Measurements from ENCODE around the gene RPE65. TPM values are rescaled to one million over a fixed set of nuclear protein-coding genes. Genes with fewer than 3 reads are reported as not detected.

The RPE65 gene
- total RNA-seq, 1 experiment from 2014 or later, result not detected

DNA sequence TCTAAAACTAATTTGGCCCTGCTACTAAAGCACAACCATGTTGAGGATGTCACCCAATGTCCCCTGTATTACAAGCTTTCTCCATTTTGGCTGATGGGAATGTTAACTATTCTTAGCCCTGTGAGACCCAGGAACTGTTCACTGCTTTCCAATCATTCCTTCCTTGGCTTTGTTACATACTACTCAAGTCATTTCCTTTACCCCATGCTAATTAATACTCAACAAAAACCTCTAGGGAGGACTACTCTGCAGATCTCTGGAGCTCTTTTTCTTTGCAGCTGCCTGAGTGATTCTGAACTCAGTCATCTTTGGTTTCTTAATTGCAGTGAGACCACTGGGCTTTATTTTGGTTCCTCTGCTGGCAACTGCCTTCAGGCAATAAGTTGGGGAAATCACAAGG is 23.3 kb upstream of the RPE65 start:
- intact Hi-C loops (cut with micrococcal nuclease; ENCODE audit: unreplicated experiment), result no loop called here
- CTCF ChIA-PET, result no interaction called here
- H3K27ac ChIP-seq, result no peak overlapping the region

GRCh38 chr1:68470388-68470970 is 20.7 kb upstream of the RPE65 start:
- intact Hi-C loops (cut with micrococcal nuclease; ENCODE audit: unreplicated experiment), result loop anchor here (1.0 kb wide), 1 partner anchor 1267 kb away; no protein-coding TSS in a partner anchor
- Histone ChIP-seq H3K4me2 (no peak overlapping the region), H3K79me2 (ENCODE audit: low read depth) (no peaks in the 10 kb centered on the region), H3K9me3 (ENCODE audit: insufficient read depth, low read depth) (no peaks in the 10 kb centered on the region), H3K36me3 (ENCODE audit: low read depth) (0 out of 2 replicates have a peak, but pooled peaks cover under 1% of the 10 kb centered on the region), H4K20me1 (ENCODE audit: insufficient read depth) (no peaks in the 10 kb centered on the region), H3F3A (ENCODE audit: insufficient read depth, low read depth) (0 out of 2 replicates have a peak, but pooled peaks cover 3% of the 10 kb centered on the region), H2AFZ (no peak overlapping the region), H3K27ac (no peak overlapping the region), H3K27me3 (ENCODE audit: insufficient read depth, low read depth) (no peaks in the 10 kb centered on the region), H3K9me2 (ENCODE audit: insufficient read depth) (no peaks in the 10 kb centered on the region), H3K4me3 (no peak overlapping the region), H3K4me1 (replicated peaks; ENCODE audit: insufficient read depth) (no peaks in the 10 kb centered on the region)
- no TSS peak for BruUV-seq (replicated peaks)
- DNase-seq, result no peak
- ChIA-PET CTCF (interaction anchor here (0.6 kb wide), 2 partner anchors 24 to 63 kb away, joined by 3 to 7 read pairs; no protein-coding TSS in a partner anchor), POLR2A (ENCODE audit: unreplicated experiment) (interaction anchor here (0.6 kb wide), 1 partner anchor 1025 kb away, joined by 4 read pairs; no protein-coding TSS in a partner anchor)
- TF ChIP-seq CTCF (conservative IDR thresholded peaks at IDR 0.05) (peak; percentile 81), EZH2 (IDR thresholded peaks at IDR 0.05; ENCODE audit: low read depth) (no peak)

More for the DNA sequence above, 23.3 kb upstream of the RPE65 start:
- Histone ChIP-seq H3F3A (ENCODE audit: insufficient read depth, low read depth) (0 out of 2 replicates have a peak, but pooled peaks cover 3% of the 10 kb centered on the region), H3K79me2 (ENCODE audit: low read depth) (no peaks in the 10 kb centered on the region), H2AFZ (no peak overlapping the region), H3K4me1 (replicated peaks; ENCODE audit: insufficient read depth) (no peaks in the 10 kb centered on the region), H4K20me1 (ENCODE audit: insufficient read depth) (no peaks in the 10 kb centered on the region), H3K9me2 (ENCODE audit: insufficient read depth) (no peaks in the 10 kb centered on the region), H3K4me3 (no peak overlapping the region), H3K9me3 (ENCODE audit: insufficient read depth, low read depth) (no peaks in the 10 kb centered on the region), H3K27me3 (ENCODE audit: insufficient read depth, low read depth) (no peaks in the 10 kb centered on the region), H3K4me2 (no peak overlapping the region), H3K36me3 (ENCODE audit: low read depth) (peaks cover 15% of the 10 kb centered on the region)
- no peak for DNase-seq
- POLR2A ChIA-PET (ENCODE audit: unreplicated experiment), result no interaction called here
- no TSS peak for BruUV-seq (replicated peaks)
- TF ChIP-seq CTCF (conservative IDR thresholded peaks at IDR 0.05), result no peak
- no peak for TF ChIP-seq EZH2 (IDR thresholded peaks at IDR 0.05; ENCODE audit: low read depth)

GRCh38 chr1:68464891-68465290 is 15.1 kb upstream of the RPE65 start:
- Histone ChIP-seq H3K4me1 (replicated peaks; ENCODE audit: insufficient read depth) (no peaks in the 10 kb centered on the region), H3K36me3 (ENCODE audit: low read depth) (no peaks in the 10 kb centered on the region), H3K27me3 (ENCODE audit: insufficient read depth, low read depth) (no peaks in the 10 kb centered on the region), H3K9me3 (ENCODE audit: insufficient read depth, low read depth) (no peaks in the 10 kb centered on the region), H3K4me2 (no peak overlapping the region), H3K27ac (no peak overlapping the region), H4K20me1 (ENCODE audit: insufficient read depth) (no peaks in the 10 kb centered on the region), H3K79me2 (ENCODE audit: low read depth) (no peaks in the 10 kb centered on the region), H3K9me2 (ENCODE audit: insufficient read depth) (no peaks in the 10 kb centered on the region), H3F3A (ENCODE audit: insufficient read depth, low read depth) (no peaks in the 10 kb centered on the region), H2AFZ (peak overlapping the region; percentile 7; the same call in 1 of the 2 replicates), H3K4me3 (no peak overlapping the region)
- ChIA-PET POLR2A (ENCODE audit: unreplicated experiment) (no interaction called here), CTCF (no interaction called here)
- DNase-seq, result no peak
- no peak for TF ChIP-seq CTCF (conservative IDR thresholded peaks at IDR 0.05)
- TF ChIP-seq EZH2 (IDR thresholded peaks at IDR 0.05; ENCODE audit: low read depth), result no peak
- no TSS peak for BruUV-seq (replicated peaks)
- intact Hi-C loops (cut with micrococcal nuclease; ENCODE audit: unreplicated experiment), result no loop called here
